ENCODE data around the gene COL18A1.

DNA sequence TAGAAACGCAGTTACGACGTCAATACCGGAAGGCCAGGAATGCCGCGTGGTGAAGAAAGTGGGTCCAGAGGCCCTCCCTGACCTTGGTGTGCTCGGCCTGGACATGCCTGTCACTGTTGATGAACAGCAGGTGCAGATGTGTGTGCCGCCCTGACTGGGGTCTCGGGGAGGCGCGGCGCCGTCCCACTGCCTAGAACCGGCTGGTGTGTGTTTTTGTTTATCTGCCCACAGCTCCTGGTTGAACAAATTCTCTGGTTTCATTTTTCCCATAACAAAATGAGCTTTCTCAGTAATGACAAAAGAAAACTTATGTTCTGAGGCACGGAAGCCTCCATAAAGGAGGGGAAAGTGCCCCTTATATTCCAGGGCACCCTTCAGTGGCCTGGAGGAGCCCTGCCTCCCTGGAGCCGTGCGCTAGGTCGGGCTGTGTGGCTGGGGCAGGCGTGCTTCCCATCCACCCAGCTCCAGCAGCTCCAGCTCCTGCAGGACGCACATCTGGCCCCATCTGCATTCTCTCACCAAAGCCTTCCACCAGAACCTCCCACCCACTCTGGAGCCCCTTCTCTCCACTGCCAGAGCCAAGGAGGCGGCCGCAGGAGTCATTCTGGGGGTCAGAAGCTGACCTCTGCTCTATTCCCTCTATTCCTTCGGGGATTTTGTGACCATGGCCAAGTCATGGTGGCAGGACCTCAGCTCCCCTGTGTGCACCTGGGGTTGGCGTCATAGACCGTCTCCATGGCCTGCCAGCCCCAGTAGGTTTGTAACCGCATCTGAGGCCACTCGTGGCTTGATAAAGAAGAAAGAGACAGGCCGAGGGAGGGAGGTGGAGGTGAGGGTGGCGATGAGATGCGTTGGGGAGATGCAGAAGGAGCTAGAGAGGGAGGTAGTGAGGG is 20.1 kb upstream of the COL18A1 start:
- no peak for TF ChIP-seq SUZ12 (IDR thresholded peaks at IDR 0.05)
- no peak for TF ChIP-seq NFRKB (IDR thresholded peaks at IDR 0.05)
- TF ChIP-seq ZNF384 (IDR thresholded peaks at IDR 0.05), result no peak
- no peak for TF ChIP-seq FOXM1 (IDR thresholded peaks at IDR 0.05; ENCODE audit: borderline replicate concordance)
- TF ChIP-seq ELF4 (IDR thresholded peaks at IDR 0.05), result no peak
- TF ChIP-seq ARNT (IDR thresholded peaks at IDR 0.05), result no peak
- no peak for TF ChIP-seq BHLHE40 (IDR thresholded peaks at IDR 0.05; ENCODE audit: borderline replicate concordance)
- TF ChIP-seq SP1 (IDR thresholded peaks at IDR 0.05), result no peak
- no peak for TF ChIP-seq FOXA1 (IDR thresholded peaks at IDR 0.05)
- no peak for TF ChIP-seq TARDBP (IDR thresholded peaks at IDR 0.05)
- TF ChIP-seq, protein P1, sequence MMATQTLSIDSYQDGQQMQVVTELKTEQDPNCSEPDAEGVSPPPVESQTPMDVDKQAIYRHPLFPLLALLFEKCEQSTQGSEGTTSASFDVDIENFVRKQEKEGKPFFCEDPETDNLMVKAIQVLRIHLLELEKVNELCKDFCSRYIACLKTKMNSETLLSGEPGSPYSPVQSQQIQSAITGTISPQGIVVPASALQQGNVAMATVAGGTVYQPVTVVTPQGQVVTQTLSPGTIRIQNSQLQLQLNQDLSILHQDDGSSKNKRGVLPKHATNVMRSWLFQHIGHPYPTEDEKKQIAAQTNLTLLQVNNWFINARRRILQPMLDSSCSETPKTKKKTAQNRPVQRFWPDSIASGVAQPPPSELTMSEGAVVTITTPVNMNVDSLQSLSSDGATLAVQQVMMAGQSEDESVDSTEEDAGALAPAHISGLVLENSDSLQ (IDR thresholded peaks at IDR 0.05), result no peak
- TF ChIP-seq FOXK2 (IDR thresholded peaks at IDR 0.05), result no peak
- TF ChIP-seq HDGF (IDR thresholded peaks at IDR 0.05; ENCODE audit: borderline replicate concordance), result no peak

Measured in HEK293T (cell line).